ENCODE measurements around the gene MPL.

GRCh38 chr1:43312663-43313515 lies 24.7 kb upstream of the MPL start:
- TF ChIP-seq SIN3A (IDR thresholded peaks at IDR 0.05; ENCODE audit: borderline replicate concordance, insufficient read depth, low read length): no peak
- TF ChIP-seq REST (IDR thresholded peaks at IDR 0.05; ENCODE audit: insufficient read depth in 1 of 2, low read depth in 2 of 2, low read length in 2 of 2): no peak
- no peak for TF ChIP-seq TAF1 (IDR thresholded peaks at IDR 0.05; ENCODE audit: borderline replicate concordance, insufficient read depth, low read length)
- no peak for TF ChIP-seq POLR2AphosphoS5 (IDR thresholded peaks at IDR 0.05; ENCODE audit: low read depth, low read length)
